ENCODE data around the gene PEX26. TPM values are rescaled to one million over a fixed set of nuclear protein-coding genes. Genes with fewer than 3 reads are reported as not detected.

Gene PEX26
- 20.5 TPM for total RNA-seq
- long read RNA-seq, full-length matches to known transcripts, result 5 of 10 reads
- long read RNA-seq, partial matches to known transcripts, result 1 of 10 reads
- long read RNA-seq, other reads (novel, unspliced or antisense), result 4 of 10 reads

DNA sequence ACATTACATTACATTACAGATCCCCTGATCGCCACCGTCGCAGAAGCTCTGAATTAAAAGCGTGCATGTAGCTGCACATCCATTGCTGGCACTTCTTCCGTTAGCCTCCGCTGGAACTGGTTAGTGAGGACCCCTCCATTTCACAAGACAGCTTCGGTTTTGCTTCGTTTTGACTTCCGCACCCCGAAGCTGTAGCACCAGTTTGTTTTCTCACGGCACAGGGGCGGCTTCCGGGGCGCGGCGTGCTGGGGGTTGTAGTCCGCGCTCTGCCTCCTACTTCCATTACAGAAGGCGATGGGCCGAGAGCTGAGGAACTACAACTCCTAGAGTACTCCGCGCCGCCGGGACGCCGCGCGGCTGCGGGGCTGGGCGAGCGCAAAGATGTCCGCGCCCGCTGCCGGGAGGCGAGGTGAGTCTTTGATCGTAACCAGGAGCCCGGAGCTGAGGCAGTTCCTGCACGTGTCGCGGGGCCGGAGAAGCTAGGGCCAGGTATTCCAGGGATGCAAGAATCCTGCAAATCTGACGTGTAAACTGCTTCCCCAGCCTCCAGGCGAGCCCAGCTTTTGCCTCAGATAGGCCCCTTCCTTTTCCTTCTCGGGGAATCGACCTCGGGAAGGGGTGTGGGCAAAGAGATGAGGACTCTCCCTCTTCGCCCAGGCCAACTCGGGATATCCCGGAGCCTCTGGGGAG, at the start of gene PEX26:
Gene PEX26 (plus strand): TSS at position 352 of the 690 bp plus-strand sequence. CDS start 387 bp downstream, outside the sequence.
- Histone ChIP-seq H3K4me1 (peaks cover 58% of the 10 kb centered on the region), H3K4me3 (peak within 1 kb of the TSS; percentile 97), H3K36me3 (peaks cover 36% of the 10 kb centered on the region), H3K27me3 (ENCODE audit: low read depth) (no peaks in the 10 kb centered on the region), H3K27ac (replicated peaks) (peak within 1 kb of the TSS; percentile 94), H3K9me3 (replicated peaks) (no peaks in the 10 kb centered on the region)
- intact Hi-C loops (cut with micrococcal nuclease), result loop anchor here (2.0 kb wide), 1 partner anchor 247 kb away; no protein-coding TSS in a partner anchor
- peak; percentile 95 for DNase-seq
- TF ChIP-seq, protein P1, sequence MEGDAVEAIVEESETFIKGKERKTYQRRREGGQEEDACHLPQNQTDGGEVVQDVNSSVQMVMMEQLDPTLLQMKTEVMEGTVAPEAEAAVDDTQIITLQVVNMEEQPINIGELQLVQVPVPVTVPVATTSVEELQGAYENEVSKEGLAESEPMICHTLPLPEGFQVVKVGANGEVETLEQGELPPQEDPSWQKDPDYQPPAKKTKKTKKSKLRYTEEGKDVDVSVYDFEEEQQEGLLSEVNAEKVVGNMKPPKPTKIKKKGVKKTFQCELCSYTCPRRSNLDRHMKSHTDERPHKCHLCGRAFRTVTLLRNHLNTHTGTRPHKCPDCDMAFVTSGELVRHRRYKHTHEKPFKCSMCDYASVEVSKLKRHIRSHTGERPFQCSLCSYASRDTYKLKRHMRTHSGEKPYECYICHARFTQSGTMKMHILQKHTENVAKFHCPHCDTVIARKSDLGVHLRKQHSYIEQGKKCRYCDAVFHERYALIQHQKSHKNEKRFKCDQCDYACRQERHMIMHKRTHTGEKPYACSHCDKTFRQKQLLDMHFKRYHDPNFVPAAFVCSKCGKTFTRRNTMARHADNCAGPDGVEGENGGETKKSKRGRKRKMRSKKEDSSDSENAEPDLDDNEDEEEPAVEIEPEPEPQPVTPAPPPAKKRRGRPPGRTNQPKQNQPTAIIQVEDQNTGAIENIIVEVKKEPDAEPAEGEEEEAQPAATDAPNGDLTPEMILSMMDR (IDR thresholded peaks at IDR 0.05; ENCODE audit: borderline replicate concordance), result no peak

GRCh38 chr22:18028817-18029527, 48.8 kb upstream of the PEX26 start:
- no peaks in the 10 kb centered on the region for H3K27me3 ChIP-seq (ENCODE audit: low read depth)
- no peak for DNase-seq
- no peaks in the 10 kb centered on the region for H3K36me3 ChIP-seq
- TF ChIP-seq, protein P1 (IDR thresholded peaks at IDR 0.05; ENCODE audit: borderline replicate concordance), result no peak
- H3K4me3 ChIP-seq, result no peak overlapping the region
- intact Hi-C loops (cut with micrococcal nuclease), result no loop called here
- no peaks in the 10 kb centered on the region for H3K9me3 ChIP-seq (replicated peaks)
- peak overlapping the region; percentile 9 for H3K27ac ChIP-seq (replicated peaks)
- H3K4me1 ChIP-seq, result peaks cover 47% of the 10 kb centered on the region

- Histone ChIP-seq H3K27ac (replicated peaks) (peak overlapping the region; percentile 9), H3K36me3 (no peaks in the 10 kb centered on the region), H3K9me3 (replicated peaks) (no peaks in the 10 kb centered on the region), H3K4me3 (no peak overlapping the region), H3K4me1 (peaks cover 45% of the 10 kb centered on the region), H3K27me3 (ENCODE audit: low read depth) (no peaks in the 10 kb centered on the region)
- intact Hi-C loops (cut with micrococcal nuclease), result no loop called here
- DNase-seq, result no peak
- TF ChIP-seq, protein P1 (IDR thresholded peaks at IDR 0.05; ENCODE audit: borderline replicate concordance), result no peak
Observed at GRCh38 chr22:18029686-18030267, 48.0 kb upstream of the PEX26 start.

- H3K27me3 ChIP-seq (ENCODE audit: low read depth), result no peaks in the 10 kb centered on the region
- intact Hi-C loops (cut with micrococcal nuclease), result no loop called here
- H3K36me3 ChIP-seq, result no peaks in the 10 kb centered on the region
- peak overlapping the region; percentile 56 for H3K27ac ChIP-seq (replicated peaks)
- H3K4me1 ChIP-seq, result peaks cover 39% of the 10 kb centered on the region
- H3K4me3 ChIP-seq, result no peak overlapping the region
- peak; percentile 26 for DNase-seq
- TF ChIP-seq, protein P1 (IDR thresholded peaks at IDR 0.05; ENCODE audit: borderline replicate concordance), result no peak
- no peaks in the 10 kb centered on the region for H3K9me3 ChIP-seq (replicated peaks)
Observed at GRCh38 chr22:18031695-18032454, 45.9 kb upstream of the PEX26 start.

All from left ventricle myocardium inferior (tissue), 1 donor.